Mesenchymal stem cell (in vitro differentiated cells and primary cell): ENCODE measurements around the gene CDK5RAP2.
"Not testable (repeated sequence)": the region's sequence is repeated elsewhere in the genome, so short reads cannot be mapped to it uniquely, and the experiment has no call there.

Experiments
- DNase-seq: peaks from one replicate; pipeline ENCODE4 v3.0.0-alpha.2; 2013
- H2AFZ ChIP-seq: one replicate; pipeline ENCODE4 v1.6.1; 2013; ENCODE audit warnings: low read depth, mild to moderate bottlenecking, control low read depth, inconsistent platforms, low read length, moderate library complexity
- H2AK5ac ChIP-seq: 2 replicates; pipeline ENCODE4 v1.6.1; 2013; ENCODE audit warnings: low read length, moderate library complexity, mild to moderate bottlenecking, inconsistent platforms; ENCODE audit not compliant: severe bottlenecking
- H2BK120ac ChIP-seq: one replicate; pipeline ENCODE4 v1.6.1; 2013; ENCODE audit warnings: low read depth, mild to moderate bottlenecking, inconsistent platforms, low read length, moderate library complexity
- H2BK12ac ChIP-seq, 2 experiments: one replicate each; pipeline ENCODE4 v1.6.1; 2013; ENCODE audit warnings: inconsistent platforms in 2 of 2, low read length in 2 of 2, mild to moderate bottlenecking in 2 of 2, moderate library complexity in 2 of 2, control low read depth in 1 of 2
- H2BK15ac ChIP-seq: one replicate; pipeline ENCODE4 v1.6.1; 2013; ENCODE audit warnings: mild to moderate bottlenecking, low read depth, inconsistent platforms; ENCODE audit not compliant: poor library complexity, severe bottlenecking
- H2BK5ac ChIP-seq: 2 replicates; pipeline ENCODE4 v1.6.1; 2013; ENCODE audit warnings: low read depth, mild to moderate bottlenecking, low read length, control low read depth, inconsistent platforms; ENCODE audit not compliant: poor library complexity, severe bottlenecking
- H3K14ac ChIP-seq, 2 experiments: one replicate each; pipeline ENCODE4 v1.6.1; 2013; ENCODE audit warnings: inconsistent platforms in 2 of 2, low read length in 2 of 2, control low read depth in 1 of 2, mild to moderate bottlenecking in 1 of 2, moderate library complexity in 1 of 2
- H3K18ac ChIP-seq, 2 experiments: one replicate each; pipeline ENCODE4 v1.6.1; 2013; ENCODE audit warnings: inconsistent platforms in 2 of 2, low read length in 2 of 2, control low read depth in 1 of 2, low read depth in 1 of 2, mild to moderate bottlenecking in 1 of 2
- H3K23ac ChIP-seq, 2 experiments: one replicate each; pipeline ENCODE4 v1.6.1; 2013; ENCODE audit warnings: inconsistent platforms in 2 of 2, low read length in 2 of 2, mild to moderate bottlenecking in 2 of 2, moderate library complexity in 2 of 2, control low read depth in 1 of 2
- H3K27ac ChIP-seq: 2 replicates; pipeline ENCODE4 v1.5.1; 2013; ENCODE audit warnings: mild to moderate bottlenecking, moderate library complexity, low read length, control low read depth, inconsistent platforms; ENCODE audit not compliant: poor library complexity, severe bottlenecking
- H3K27me3 ChIP-seq, 2 experiments: 2 replicates each; pipeline versions ENCODE4 v1.6.1 to v1.7.0; 2013; ENCODE audit warnings: low read length in 2 of 2, mild to moderate bottlenecking in 2 of 2, moderate library complexity in 2 of 2, control low read depth in 1 of 2, inconsistent platforms in 1 of 2; ENCODE audit not compliant: control insufficient read depth in 1 of 2, insufficient read depth in 1 of 2
- H3K36me3 ChIP-seq, 2 experiments: 2 replicates each; pipeline versions ENCODE4 v1.6.1 to v1.7.0; 2013; ENCODE audit warnings: low read length in 2 of 2, control low read depth in 1 of 2, inconsistent platforms in 1 of 2, low read depth in 1 of 2, mild to moderate bottlenecking in 1 of 2; ENCODE audit not compliant: insufficient read depth in 2 of 2, control insufficient read depth in 1 of 2
- H3K4ac ChIP-seq, 2 experiments: one replicate each; pipeline ENCODE4 v1.6.1; 2013; ENCODE audit warnings: inconsistent platforms in 2 of 2, low read length in 2 of 2, mild to moderate bottlenecking in 2 of 2, moderate library complexity in 2 of 2, control low read depth in 1 of 2, low read depth in 1 of 2
- H3K4me1 ChIP-seq: 2 replicates; pipeline ENCODE4 v1.6.1; 2013; ENCODE audit warnings: low read depth, low read length, control low read depth; ENCODE audit not compliant: control insufficient read depth, insufficient read depth
- H3K4me2 ChIP-seq: 2 replicates; pipeline ENCODE4 v1.6.1; 2013; ENCODE audit warnings: low read length, mild to moderate bottlenecking, inconsistent platforms; ENCODE audit not compliant: poor library complexity, severe bottlenecking
- H3K4me3 ChIP-seq, 2 experiments: 2 replicates each; pipeline versions ENCODE4 v1.5.1 to v1.7.0; 2013; ENCODE audit warnings: low read length in 2 of 2, mild to moderate bottlenecking in 2 of 2, control low read depth in 1 of 2, low read depth in 1 of 2; ENCODE audit not compliant: insufficient read depth in 1 of 2
- H3K79me1 ChIP-seq: replicated peaks from 2 replicates; pipeline ENCODE4 v1.6.1; 2013; ENCODE audit warnings: mild to moderate bottlenecking, control low read depth, low read length, inconsistent platforms; ENCODE audit not compliant: poor library complexity, severe bottlenecking
- H3K9ac ChIP-seq: 2 replicates; pipeline ENCODE4 v1.7.0; 2013; ENCODE audit warnings: mild to moderate bottlenecking, low read length, moderate library complexity
- H3K9me3 ChIP-seq: 2 replicates; pipeline ENCODE4 v1.7.0; 2013; ENCODE audit warnings: mild to moderate bottlenecking, low read length; ENCODE audit not compliant: control insufficient read depth
- H4K8ac ChIP-seq: one replicate; pipeline ENCODE4 v1.6.1; 2013; ENCODE audit warnings: inconsistent platforms, mild to moderate bottlenecking, low read length, moderate library complexity
- H4K91ac ChIP-seq: one replicate; pipeline ENCODE4 v1.6.1; 2013; ENCODE audit warnings: mild to moderate bottlenecking, low read length, inconsistent platforms
- WGBS: methylation state at CpG from one replicate; pipeline ENCODE4 v1.1.7; 2013; ENCODE audit warnings: mixed read lengths; 5-methylcytosine and 5-hydroxymethylcytosine counted together

CDK5RAP2 gene

DNA sequence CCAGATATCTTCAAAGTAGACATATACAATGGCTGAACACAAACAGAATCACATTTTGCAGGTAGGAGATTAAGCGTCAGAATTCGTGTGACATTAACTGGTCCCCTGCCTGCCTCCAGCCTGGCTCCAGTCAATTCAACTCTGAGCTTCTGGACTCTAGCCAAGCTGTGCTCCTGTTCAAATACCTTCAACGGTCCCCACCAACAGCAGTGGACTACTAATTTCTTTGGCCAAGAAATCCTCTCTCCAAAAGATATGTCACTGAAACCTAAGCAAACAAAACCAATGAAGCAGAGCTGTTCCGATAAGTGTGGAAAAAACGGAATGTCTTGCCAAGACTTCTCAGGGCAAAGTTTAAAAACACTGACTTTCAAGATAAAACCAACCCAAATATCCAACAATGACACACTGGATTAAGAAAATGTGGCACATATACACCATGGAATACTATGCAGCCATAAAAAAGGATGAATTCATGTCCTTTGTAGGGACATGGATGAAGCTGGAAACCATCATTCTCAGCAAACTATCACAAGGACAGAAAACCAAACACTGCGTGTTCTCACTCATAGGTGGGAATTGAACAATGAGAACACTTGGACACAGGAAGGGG, 49.6 kb downstream of the CDK5RAP2 start:
- not testable (repeated sequence) for H3K14ac ChIP-seq, H3K27me3 ChIP-seq, H3K4ac ChIP-seq, H2BK12ac ChIP-seq, H3K4me3 ChIP-seq, H3K4me2 ChIP-seq, H3K23ac ChIP-seq, H3K9ac ChIP-seq, H2BK5ac ChIP-seq, H2AK5ac ChIP-seq, H2BK120ac ChIP-seq, DNase-seq, H3K4me1 ChIP-seq, H2BK15ac ChIP-seq, H3K27ac ChIP-seq, H2AFZ ChIP-seq, H3K18ac ChIP-seq, H4K8ac ChIP-seq, H3K9me3 ChIP-seq, H4K91ac ChIP-seq
- Histone ChIP-seq H3K36me3 (peaks cover 43 to 73% of the 10 kb centered on the region in 2 experiments), H3K79me1 (peaks cover 17% of the 10 kb centered on the region)
- WGBS, result 96% methylated on average over 5 of the region's 6 CpGs

DNA sequence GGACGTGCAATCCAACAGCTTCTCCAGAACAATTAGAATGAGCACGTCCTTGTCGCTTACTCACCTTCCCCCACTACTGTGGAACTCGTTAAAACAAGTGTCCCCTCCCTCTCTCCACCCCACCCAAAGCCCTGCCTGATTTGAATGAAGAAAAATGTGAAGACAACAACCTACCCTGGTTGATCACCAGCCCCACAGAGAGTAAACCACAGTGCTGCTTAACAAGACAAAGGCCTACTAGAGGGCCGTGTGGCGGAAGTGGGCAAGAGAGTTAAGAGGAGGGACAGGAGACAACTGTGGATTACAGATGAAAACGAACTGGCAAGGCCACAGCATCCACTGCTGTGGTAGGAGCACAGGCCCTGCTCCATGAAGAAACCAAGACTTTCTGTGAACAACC, 51.1 kb downstream of the CDK5RAP2 start:
- Histone ChIP-seq H3K4me1 (no peaks in the 10 kb centered on the region), H2BK15ac (no peak overlapping the region), H3K9me3 (no peaks in the 10 kb centered on the region), H3K14ac (no peak overlapping the region), H2AFZ (no peak overlapping the region), H4K8ac (no peak overlapping the region), H3K9ac (no peak overlapping the region), H3K27me3 (no peaks in the 10 kb centered on the region), H3K23ac (no peak overlapping the region), H4K91ac (no peak overlapping the region), H3K18ac (no peak overlapping the region), H3K4me3 (no peak overlapping the region), H2BK5ac (no peak overlapping the region), H3K4me2 (no peak overlapping the region), H3K36me3 (peaks cover 40 to 71% of the 10 kb centered on the region in 2 experiments), H2AK5ac (no peak overlapping the region), H3K4ac (no peak overlapping the region), H2BK120ac (no peak overlapping the region), H2BK12ac (no peak overlapping the region), H3K79me1 (peaks cover 14% of the 10 kb centered on the region), H3K27ac (no peak overlapping the region)
- DNase-seq, result no peak
- WGBS, result 92% methylated on average over 7 of the region's 7 CpGs

GRCh38 chr9:120528327-120528726, 51.6 kb downstream of the CDK5RAP2 start:
- no peak overlapping the region for H3K4me3 ChIP-seq
- no peak for DNase-seq
- H3K14ac ChIP-seq, result no peak overlapping the region
- H3K27me3 ChIP-seq, result no peaks in the 10 kb centered on the region
- no peak overlapping the region for H2AK5ac ChIP-seq
- no peak overlapping the region for H2BK15ac ChIP-seq
- H3K27ac ChIP-seq, result no peak overlapping the region
- H4K91ac ChIP-seq, result no peak overlapping the region
- H3K9ac ChIP-seq, result no peak overlapping the region
- H3K23ac ChIP-seq, result no peak overlapping the region
- H3K36me3 ChIP-seq, result peaks cover 39 to 76% of the 10 kb centered on the region in 2 experiments
- H2BK120ac ChIP-seq, result no peak overlapping the region
- no peaks in the 10 kb centered on the region for H3K9me3 ChIP-seq
- no peak overlapping the region for H2AFZ ChIP-seq
- no peak overlapping the region for H3K18ac ChIP-seq
- H3K4me1 ChIP-seq, result no peaks in the 10 kb centered on the region
- no peak overlapping the region for H4K8ac ChIP-seq
- no peak overlapping the region for H2BK5ac ChIP-seq
- WGBS, result 100% methylated on average over 1 of the region's 1 CpG
- no peak overlapping the region for H3K4ac ChIP-seq
- no peak overlapping the region for H2BK12ac ChIP-seq
- H3K79me1 ChIP-seq, result peaks cover 14% of the 10 kb centered on the region
- H3K4me2 ChIP-seq, result no peak overlapping the region

DNA sequence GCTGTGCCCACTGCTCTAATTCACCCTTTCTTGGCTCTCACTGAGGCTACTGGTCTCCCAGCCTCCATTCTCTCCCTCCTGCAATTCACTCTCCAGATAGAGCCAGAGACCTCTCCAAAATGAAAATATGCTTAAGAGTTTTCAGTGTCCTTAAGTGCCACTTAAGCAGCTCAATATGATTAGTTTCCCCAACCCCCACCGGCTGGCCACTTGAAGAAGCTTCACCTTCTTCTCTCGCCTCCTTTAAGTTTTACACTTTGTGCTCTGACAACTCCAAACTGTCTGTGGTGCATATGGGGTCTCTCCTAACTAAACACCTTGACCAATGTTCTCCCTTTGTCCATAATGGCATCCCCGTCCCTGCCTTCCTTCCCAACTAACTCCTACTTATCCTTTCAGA, 53.4 kb downstream of the CDK5RAP2 start:
- no peak overlapping the region for H2AFZ ChIP-seq

More for the DNA sequence above, 53.4 kb downstream of the CDK5RAP2 start:
- no peak overlapping the region for H3K27ac ChIP-seq
- no peak overlapping the region for H3K4me3 ChIP-seq
- no peaks in the 10 kb centered on the region for H3K4me1 ChIP-seq
- WGBS, result 95% methylated on average over 3 of the region's 3 CpGs
- H2BK12ac ChIP-seq, result no peak overlapping the region
- no peaks in the 10 kb centered on the region for H3K27me3 ChIP-seq
- no peak overlapping the region for H3K14ac ChIP-seq
- H2BK5ac ChIP-seq, result no peak overlapping the region
- no peak overlapping the region for H2BK120ac ChIP-seq
- H3K9ac ChIP-seq, result no peak overlapping the region
- no peak overlapping the region for H3K4me2 ChIP-seq
- H4K91ac ChIP-seq, result no peak overlapping the region
- no peak overlapping the region for H3K18ac ChIP-seq
- no peak overlapping the region for H3K23ac ChIP-seq
- peaks cover 14% of the 10 kb centered on the region for H3K79me1 ChIP-seq
- H3K36me3 ChIP-seq, result peaks cover 33 to 75% of the 10 kb centered on the region in 2 experiments
- no peak overlapping the region for H2BK15ac ChIP-seq
- no peak overlapping the region for H4K8ac ChIP-seq
- no peak for DNase-seq
- H3K9me3 ChIP-seq, result no peaks in the 10 kb centered on the region
- H3K4ac ChIP-seq, result no peak overlapping the region
- no peak overlapping the region for H2AK5ac ChIP-seq
